HEK293 (cell line): ENCODE measurements around the gene PKD2L1.

Source experiments
- GLI2 ChIP-seq: fragments of 450-650 bp; formaldehyde crosslinking; IDR thresholded peaks from 2 replicates; pipeline ENCODE4; 2017; ENCODE audit warnings: missing biosample characterization, missing genetic modification characterization, low read depth, borderline replicate concordance
- HIC1 ChIP-seq: fragments of 450-650 bp; formaldehyde crosslinking; IDR thresholded peaks from 2 replicates; pipeline ENCODE4 v1.5.1; 2016; ENCODE audit warnings: missing biosample characterization, missing genetic modification characterization
- IKZF3 ChIP-seq: fragments of 450-650 bp; IDR thresholded peaks from 2 replicates; pipeline ENCODE4 v1.5.0; 2018; ENCODE audit warnings: missing biosample characterization, mild to moderate bottlenecking, missing genetic modification characterization, moderate library complexity
- KLF7 ChIP-seq: fragments of 450-650 bp; formaldehyde crosslinking; IDR thresholded peaks from 2 replicates; pipeline ENCODE4 v1.5.1; 2016; ENCODE audit warnings: missing biosample characterization, missing genetic modification characterization, borderline replicate concordance
- SP7 ChIP-seq: fragments of 450-650 bp; formaldehyde crosslinking; IDR thresholded peaks from 2 replicates; pipeline ENCODE4 v1.5.1; 2016; ENCODE audit warnings: missing biosample characterization, missing genetic modification characterization
- WT1 ChIP-seq: fragments of 450-650 bp; formaldehyde crosslinking; IDR thresholded peaks from 2 replicates; pipeline ENCODE4 v1.5.1; 2016; ENCODE audit warnings: missing biosample characterization, missing genetic modification characterization
- ZNF138 ChIP-seq: fragments of 450-650 bp; formaldehyde crosslinking; IDR thresholded peaks from 2 replicates; pipeline ENCODE4 v1.5.1; 2016; ENCODE audit warnings: missing biosample characterization, missing genetic modification characterization, borderline replicate concordance
- ZNF140 ChIP-seq: fragments of 450-650 bp; formaldehyde crosslinking; IDR thresholded peaks from 2 replicates; pipeline ENCODE4 v1.5.1; 2016; ENCODE audit warnings: missing biosample characterization, missing genetic modification characterization
- ZNF16 ChIP-seq: fragments of 450-650 bp; formaldehyde crosslinking; IDR thresholded peaks from 2 replicates; pipeline ENCODE4 v1.5.1; 2016; ENCODE audit warnings: low read depth, missing biosample characterization, missing genetic modification characterization
- ZNF2 ChIP-seq: fragments of 450-650 bp; formaldehyde crosslinking; IDR thresholded peaks from 2 replicates; pipeline ENCODE4 v1.5.1; 2016; ENCODE audit warnings: missing biosample characterization, missing genetic modification characterization
- ZNF202 ChIP-seq: fragments of 450-650 bp; formaldehyde crosslinking; IDR thresholded peaks from 2 replicates; pipeline ENCODE4 v1.5.1; 2016; ENCODE audit warnings: missing biosample characterization, missing genetic modification characterization, borderline replicate concordance
- ZNF23 ChIP-seq: fragments of 450-650 bp; formaldehyde crosslinking; IDR thresholded peaks from 2 replicates; pipeline ENCODE4 v1.5.1; 2016; ENCODE audit warnings: missing biosample characterization, missing genetic modification characterization, borderline replicate concordance
- ZNF302 ChIP-seq: fragments of 450-650 bp; formaldehyde crosslinking; IDR thresholded peaks from 2 replicates; pipeline ENCODE4 v1.5.1; 2016; ENCODE audit warnings: missing biosample characterization, missing genetic modification characterization, low read depth
- ZNF335 ChIP-seq: fragments of 450-650 bp; formaldehyde crosslinking; conservative IDR thresholded peaks from 2 replicates; pipeline ENCODE4 v1.5.1; 2016; ENCODE audit warnings: missing biosample characterization, missing genetic modification characterization
- ZNF366 ChIP-seq: fragments of 450-650 bp; formaldehyde crosslinking; conservative IDR thresholded peaks from 2 replicates; pipeline ENCODE4 v1.5.1; 2016; ENCODE audit warnings: missing biosample characterization, missing genetic modification characterization
- ZNF391 ChIP-seq: fragments of 450-650 bp; formaldehyde crosslinking; IDR thresholded peaks from 2 replicates; pipeline ENCODE4 v1.5.1; 2016; ENCODE audit warnings: low read depth, missing biosample characterization, missing genetic modification characterization, borderline replicate concordance
- ZNF394 ChIP-seq: fragments of 450-650 bp; formaldehyde crosslinking; IDR thresholded peaks from 2 replicates; pipeline ENCODE4 v1.5.1; 2016; ENCODE audit warnings: missing biosample characterization, missing genetic modification characterization, mild to moderate bottlenecking, moderate library complexity, borderline replicate concordance
- ZNF416 ChIP-seq: fragments of 450-650 bp; formaldehyde crosslinking; IDR thresholded peaks from 2 replicates; pipeline ENCODE4 v1.5.1; 2016; ENCODE audit warnings: missing biosample characterization, missing genetic modification characterization
- ZNF501 ChIP-seq: fragments of 450-650 bp; formaldehyde crosslinking; IDR thresholded peaks from 2 replicates; pipeline ENCODE4 v1.5.1; 2016; ENCODE audit warnings: missing biosample characterization, missing genetic modification characterization
- ZNF521 ChIP-seq: fragments of 450-650 bp; formaldehyde crosslinking; IDR thresholded peaks from 2 replicates; pipeline ENCODE4 v1.5.1; 2017; ENCODE audit warnings: missing biosample characterization, mild to moderate bottlenecking, missing genetic modification characterization
- ZNF555 ChIP-seq: fragments of 450-650 bp; formaldehyde crosslinking; conservative IDR thresholded peaks from 2 replicates; pipeline ENCODE4 v1.5.1; 2017; ENCODE audit warnings: missing biosample characterization, mild to moderate bottlenecking, missing genetic modification characterization, inconsistent platforms
- ZNF701 ChIP-seq: fragments of 450-650 bp; formaldehyde crosslinking; IDR thresholded peaks from 2 replicates; pipeline ENCODE4 v1.5.1; 2016; ENCODE audit warnings: missing biosample characterization, missing genetic modification characterization
- ZNF76 ChIP-seq: fragments of 450-650 bp; formaldehyde crosslinking; IDR thresholded peaks from 2 replicates; pipeline ENCODE4; 2016; ENCODE audit warnings: low read depth, missing biosample characterization, missing genetic modification characterization, borderline replicate concordance
- ZNF768 ChIP-seq: fragments of 450-650 bp; formaldehyde crosslinking; IDR thresholded peaks from 2 replicates; pipeline ENCODE4 v1.5.1; 2018; ENCODE audit warnings: missing biosample characterization, mild to moderate bottlenecking, missing genetic modification characterization
- ZNF843 ChIP-seq: fragments of 450-650 bp; formaldehyde crosslinking; IDR thresholded peaks from 2 replicates; pipeline ENCODE4 v1.5.1; 2016; ENCODE audit warnings: missing biosample characterization, missing genetic modification characterization
- TF ChIP-seq, protein P1 (sequence below): fragments of 450-650 bp; formaldehyde crosslinking; IDR thresholded peaks from 2 replicates; pipeline ENCODE4 v1.5.1; 2017; ENCODE audit warnings: missing biosample characterization, missing genetic modification characterization
- TF ChIP-seq, protein P2 (sequence below): fragments of 450-650 bp; formaldehyde crosslinking; IDR thresholded peaks from 2 replicates; pipeline ENCODE4 v1.5.1; 2016; ENCODE audit warnings: missing biosample characterization, missing genetic modification characterization
- TF ChIP-seq, protein P3 (sequence below): fragments of 450-650 bp; formaldehyde crosslinking; optimal IDR thresholded peaks from 2 replicates; pipeline ENCODE3; 2016; ENCODE audit warnings: missing biosample characterization, mild to moderate bottlenecking, missing genetic modification characterization
- TF ChIP-seq, protein P4 (sequence below): sonication (generic); formaldehyde crosslinking; IDR thresholded peaks from 2 replicates; pipeline ENCODE4 v1.8.1; 2022; ENCODE audit warnings: mild to moderate bottlenecking, moderate library complexity, missing genetic modification reagents

Gene PKD2L1

GRCh38 chr10:100267239-100268104 is 62.6 kb downstream of the PKD2L1 start, which contains the start of gene CWF19L1 (continued):
- TF ChIP-seq, protein P1, sequence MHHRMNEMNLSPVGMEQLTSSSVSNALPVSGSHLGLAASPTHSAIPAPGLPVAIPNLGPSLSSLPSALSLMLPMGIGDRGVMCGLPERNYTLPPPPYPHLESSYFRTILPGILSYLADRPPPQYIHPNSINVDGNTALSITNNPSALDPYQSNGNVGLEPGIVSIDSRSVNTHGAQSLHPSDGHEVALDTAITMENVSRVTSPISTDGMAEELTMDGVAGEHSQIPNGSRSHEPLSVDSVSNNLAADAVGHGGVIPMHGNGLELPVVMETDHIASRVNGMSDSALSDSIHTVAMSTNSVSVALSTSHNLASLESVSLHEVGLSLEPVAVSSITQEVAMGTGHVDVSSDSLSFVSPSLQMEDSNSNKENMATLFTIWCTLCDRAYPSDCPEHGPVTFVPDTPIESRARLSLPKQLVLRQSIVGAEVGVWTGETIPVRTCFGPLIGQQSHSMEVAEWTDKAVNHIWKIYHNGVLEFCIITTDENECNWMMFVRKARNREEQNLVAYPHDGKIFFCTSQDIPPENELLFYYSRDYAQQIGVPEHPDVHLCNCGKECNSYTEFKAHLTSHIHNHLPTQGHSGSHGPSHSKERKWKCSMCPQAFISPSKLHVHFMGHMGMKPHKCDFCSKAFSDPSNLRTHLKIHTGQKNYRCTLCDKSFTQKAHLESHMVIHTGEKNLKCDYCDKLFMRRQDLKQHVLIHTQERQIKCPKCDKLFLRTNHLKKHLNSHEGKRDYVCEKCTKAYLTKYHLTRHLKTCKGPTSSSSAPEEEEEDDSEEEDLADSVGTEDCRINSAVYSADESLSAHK (tag by site-specific recombination) = peak; percentile 56; the same call in 1 of the 2 replicates
- TF ChIP-seq ZNF501 (tag by site-specific recombination) (peak; percentile 76), ZNF23 (tag by site-specific recombination) (no peak), ZNF555 (tag by site-specific recombination) (no peak), KLF7 (tag by site-specific recombination) (no peak), ZNF521 (no peak), ZNF768 (tag by site-specific recombination) (no peak), ZNF76 (tag by site-specific recombination) (peak; percentile 44; the same call in 1 of the 2 replicates), WT1 (tag by site-specific recombination) (no peak), ZNF335 (tag by site-specific recombination) (peak; percentile 61), GLI2 (no peak), ZNF138 (no peak), HIC1 (tag by site-specific recombination) (0 out of 2 replicates have a peak, but pooled peaks have one; percentile 32), ZNF391 (peak; percentile 75; the same call in 1 of the 2 replicates), ZNF202 (no peak), ZNF416 (tag by site-specific recombination) (no peak), IKZF3 (tag by site-specific recombination) (peak; percentile 99), ZNF16 (tag by site-specific recombination) (no peak), ZNF140 (no peak), ZNF2 (tag by site-specific recombination) (0 out of 2 replicates have a peak, but pooled peaks have one; percentile 25), SP7 (tag by site-specific recombination) (peak; percentile 74), ZNF302 (tag by site-specific recombination) (no peak), ZNF843 (tag by site-specific recombination) (0 out of 2 replicates have a peak, but pooled peaks have one; percentile 30), ZNF701 (tag by site-specific recombination) (no peak), ZNF394 (tag by site-specific recombination) (peak; percentile 22; the same call in 1 of the 2 replicates), ZNF366 (tag by site-specific recombination) (peak; percentile 86)
- TF ChIP-seq, protein P2, sequence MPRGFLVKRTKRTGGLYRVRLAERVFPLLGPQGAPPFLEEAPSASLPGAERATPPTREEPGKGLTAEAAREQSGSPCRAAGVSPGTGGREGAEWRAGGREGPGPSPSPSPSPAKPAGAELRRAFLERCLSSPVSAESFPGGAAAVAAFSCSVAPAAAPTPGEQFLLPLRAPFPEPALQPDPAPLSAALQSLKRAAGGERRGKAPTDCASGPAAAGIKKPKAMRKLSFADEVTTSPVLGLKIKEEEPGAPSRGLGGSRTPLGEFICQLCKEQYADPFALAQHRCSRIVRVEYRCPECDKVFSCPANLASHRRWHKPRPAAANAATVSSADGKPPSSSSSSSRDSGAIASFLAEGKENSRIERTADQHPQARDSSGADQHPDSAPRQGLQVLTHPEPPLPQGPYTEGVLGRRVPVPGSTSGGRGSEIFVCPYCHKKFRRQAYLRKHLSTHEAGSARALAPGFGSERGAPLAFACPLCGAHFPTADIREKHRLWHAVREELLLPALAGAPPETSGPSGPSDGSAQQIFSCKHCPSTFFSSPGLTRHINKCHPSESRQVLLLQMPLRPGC (tag by site-specific recombination) = peak; percentile 15; the same call in 1 of the 2 replicates
- TF ChIP-seq, protein P3, sequence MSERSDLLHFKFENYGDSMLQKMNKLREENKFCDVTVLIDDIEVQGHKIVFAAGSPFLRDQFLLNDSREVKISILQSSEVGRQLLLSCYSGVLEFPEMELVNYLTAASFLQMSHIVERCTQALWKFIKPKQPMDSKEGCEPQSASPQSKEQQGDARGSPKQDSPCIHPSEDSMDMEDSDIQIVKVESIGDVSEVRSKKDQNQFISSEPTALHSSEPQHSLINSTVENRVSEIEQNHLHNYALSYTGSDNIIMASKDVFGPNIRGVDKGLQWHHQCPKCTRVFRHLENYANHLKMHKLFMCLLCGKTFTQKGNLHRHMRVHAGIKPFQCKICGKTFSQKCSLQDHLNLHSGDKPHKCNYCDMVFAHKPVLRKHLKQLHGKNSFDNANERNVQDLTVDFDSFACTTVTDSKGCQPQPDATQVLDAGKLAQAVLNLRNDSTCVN (tag by site-specific recombination) = peak; percentile 65
- TF ChIP-seq, protein P4, sequence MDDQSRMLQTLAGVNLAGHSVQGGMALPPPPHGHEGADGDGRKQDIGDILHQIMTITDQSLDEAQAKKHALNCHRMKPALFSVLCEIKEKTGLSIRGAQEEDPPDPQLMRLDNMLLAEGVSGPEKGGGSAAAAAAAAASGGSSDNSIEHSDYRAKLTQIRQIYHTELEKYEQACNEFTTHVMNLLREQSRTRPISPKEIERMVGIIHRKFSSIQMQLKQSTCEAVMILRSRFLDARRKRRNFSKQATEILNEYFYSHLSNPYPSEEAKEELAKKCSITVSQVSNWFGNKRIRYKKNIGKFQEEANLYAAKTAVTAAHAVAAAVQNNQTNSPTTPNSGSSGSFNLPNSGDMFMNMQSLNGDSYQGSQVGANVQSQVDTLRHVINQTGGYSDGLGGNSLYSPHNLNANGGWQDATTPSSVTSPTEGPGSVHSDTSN (CRISPR knock-in tag) = 0 out of 2 replicates have a peak, but pooled peaks have one; percentile 49
